HCT116 (cell line): ENCODE data around the gene FALEC. TPM values are rescaled to one million over a fixed set of nuclear protein-coding genes. Genes with fewer than 3 reads are reported as not detected.

Experiments
- ATAC-seq: fragments of 200-7000 bp; cut with Tn5 transposase; 2 replicates; pipeline ENCODE4 v1.9.1; 2020; ENCODE audit warnings: mild to moderate bottlenecking, moderate library complexity
- BruUV-seq: library from RNA; stranded (reverse); fragments of 400-500 nt; replicated peaks from 2 replicates; lab custom pipeline; 2021; lab: Mats Ljungman, UMichigan
- CTCF ChIA-PET: fragments of 300-600 bp; sonication (Branson Sonifier 250); formaldehyde crosslinking; loops from one replicate; lab custom pipeline; 2021; ENCODE audit warnings: antibody characterized with exemption; lab: Charles Lee
- POLR2A ChIA-PET: fragments of 300-600, 350-600 bp; sonication (Branson Sonifier 250); formaldehyde crosslinking; loops from one replicate; lab custom pipeline; 2021; ENCODE audit warnings: antibody characterized with exemption; lab: Charles Lee
- RAD21 ChIA-PET, 2 experiments: fragments of 300-600 bp; sonication (Branson Sonifier 250); formaldehyde crosslinking; loops; one replicate each; lab custom pipeline; 2023; ENCODE audit warnings: low total read pairs in 2 of 2; ENCODE audit not compliant: uncharacterized antibody in 2 of 2, unreplicated experiment in 2 of 2, low non-redundant PET in 1 of 2; lab: Charles Lee
- DNase-seq: peaks from one replicate; pipeline ENCODE4 v3.0.0-alpha.2; 2010; ENCODE audit warnings: low read depth, low spot score
- H2AFZ ChIP-seq: fragments of 200-600 bp; shearing (Covaris generic), sonication (generic); 2 replicates; pipeline ENCODE4 v1.6.1; 2017; ENCODE audit warnings: low read depth, mixed run types, mixed read lengths, antibody characterized with exemption, low read length; ENCODE audit not compliant: poor library complexity, severe bottlenecking
- H3K27ac ChIP-seq: 2 replicates; pipeline ENCODE4 v1.5.1; 2012; ENCODE audit warnings: low read depth, low read length
- H3K27me3 ChIP-seq: fragments of 200-600 bp; sonication (generic); 2 replicates; pipeline ENCODE4 v1.6.1; 2016; ENCODE audit warnings: mixed run types, low read length, mixed read lengths; ENCODE audit not compliant: insufficient read depth
- H3K36me3 ChIP-seq, 2 experiments: fragments of 200-500 bp in 1 of 2; fragments of 200-600 bp in 1 of 2; sonication (Bioruptor generic) in 1 of 2; sonication (generic) in 1 of 2; 2 replicates each; pipeline versions ENCODE4 v1.5.1 to v1.6.1; 2014 to 2016; ENCODE audit warnings: low read length in 2 of 2, inconsistent platforms in 1 of 2, mixed read lengths in 1 of 2, mixed run types in 1 of 2; ENCODE audit not compliant: insufficient read depth in 2 of 2, control insufficient read depth in 1 of 2
- H3K4me1 ChIP-seq, 2 experiments: fragments of 200-600 bp in 1 of 2; sonication (generic) in 1 of 2; 2 replicates each; pipeline versions ENCODE4 v1.5.1 to v1.6.1; 2012 to 2017; ENCODE audit warnings: low read length in 2 of 2, inconsistent platforms in 1 of 2, mild to moderate bottlenecking in 1 of 2, mixed read lengths in 1 of 2, mixed run types in 1 of 2, moderate library complexity in 1 of 2; ENCODE audit not compliant: insufficient read depth in 2 of 2, control insufficient read depth in 1 of 2
- H3K4me2 ChIP-seq: fragments of 200-600 bp; sonication (generic); 2 replicates; pipeline ENCODE4 v1.6.1; 2017; ENCODE audit warnings: mixed run types, low read length, mixed read lengths
- H3K4me3 ChIP-seq, 2 experiments: fragments of 200-600 bp in 1 of 2; sonication (generic) in 1 of 2; replicated peaks in 1 of 2; 2 replicates each; pipeline ENCODE4 v1.5.1; 2011 to 2016; ENCODE audit warnings: low read length in 2 of 2, control low read depth in 1 of 2, low read depth in 1 of 2, mild to moderate bottlenecking in 1 of 2, mixed read lengths in 1 of 2, mixed run types in 1 of 2
- H3K79me2 ChIP-seq: fragments of 200-600 bp; sonication (generic); 2 replicates; pipeline ENCODE4 v1.6.1; 2017; ENCODE audit warnings: mild to moderate bottlenecking, mixed run types, low read length, moderate library complexity, mixed read lengths; ENCODE audit not compliant: insufficient read depth
- H3K9ac ChIP-seq: fragments of 200-600 bp; sonication (generic); 2 replicates; pipeline ENCODE4 v1.6.1; 2016; ENCODE audit warnings: low read length, mixed read lengths
- H3K9me2 ChIP-seq: fragments of 200-600 bp; sonication (generic), shearing (Covaris generic); 2 replicates; pipeline ENCODE4 v1.6.1; 2017; ENCODE audit warnings: mixed run types, mild to moderate bottlenecking, moderate library complexity; ENCODE audit not compliant: insufficient read depth
- H3K9me3 ChIP-seq, 2 experiments: fragments of 200-500 bp in 1 of 2; fragments of 200-600 bp in 1 of 2; sonication (Bioruptor generic) in 1 of 2; sonication (generic) in 1 of 2; 2 replicates each; pipeline ENCODE4 v1.6.1; 2014 to 2017; ENCODE audit warnings: low read length in 2 of 2, mixed read lengths in 2 of 2, inconsistent platforms in 1 of 2, low read depth in 1 of 2, mild to moderate bottlenecking in 1 of 2, mixed run types in 1 of 2, moderate library complexity in 1 of 2; ENCODE audit not compliant: control insufficient read depth in 1 of 2, insufficient read depth in 1 of 2
- H4K20me1 ChIP-seq: fragments of 200-600 bp; sonication (generic), shearing (Covaris generic); 2 replicates; pipeline ENCODE4 v1.6.1; 2017; ENCODE audit warnings: mixed run types, mild to moderate bottlenecking, moderate library complexity; ENCODE audit not compliant: insufficient read depth
- CBX3 ChIP-seq: IDR thresholded peaks from 2 replicates; pipeline ENCODE4 v1.6.1; 2012; ENCODE audit warnings: low read depth
- ELF1 ChIP-seq: IDR thresholded peaks from 2 replicates; pipeline ENCODE4 v1.6.1; 2012; ENCODE audit warnings: low read depth, borderline replicate concordance
- EZH2 ChIP-seq: fragments of 200-600 bp; sonication (generic); IDR thresholded peaks from 2 replicates; pipeline ENCODE4 v1.6.1; 2017; ENCODE audit warnings: antibody characterized with exemption, mixed run types
- EZH2phosphoT487 ChIP-seq: fragments of 200-600 bp; IDR thresholded peaks from 2 replicates; pipeline ENCODE4 v1.6.1; 2018; ENCODE audit warnings: antibody characterized with exemption, borderline replicate concordance
- POLR2A ChIP-seq: IDR thresholded peaks from 2 replicates; pipeline ENCODE4 v1.7.0; 2011; ENCODE audit warnings: borderline replicate concordance; ENCODE audit not compliant: insufficient read depth, insufficient read length; ENCODE audit errors: extremely low read depth
- POLR2AphosphoS5 ChIP-seq: IDR thresholded peaks from 2 replicates; pipeline ENCODE4 v1.6.1; 2011; ENCODE audit warnings: mild to moderate bottlenecking, low read depth, low read length, moderate library complexity
- RAD21 ChIP-seq: IDR thresholded peaks from 2 replicates; pipeline ENCODE4 v1.6.1; 2012; ENCODE audit warnings: low read depth, mild to moderate bottlenecking
- SIN3A ChIP-seq: IDR thresholded peaks from 2 replicates; pipeline ENCODE4 v1.6.1; 2012; ENCODE audit warnings: low read depth
- SP1 ChIP-seq: IDR thresholded peaks from 2 replicates; pipeline ENCODE4 v1.6.1; 2012; ENCODE audit warnings: low read depth
- TCF7L2 ChIP-seq: IDR thresholded peaks from 2 replicates; pipeline ENCODE4 v1.7.0; 2011; ENCODE audit warnings: borderline replicate concordance, inconsistent platforms; ENCODE audit not compliant: insufficient read depth, insufficient read length; ENCODE audit errors: extremely low read depth
- YY1 ChIP-seq: IDR thresholded peaks from 2 replicates; pipeline ENCODE4 v1.6.1; 2011; ENCODE audit warnings: low read length, low read depth, moderate library complexity, mild to moderate bottlenecking; ENCODE audit not compliant: insufficient replicate concordance; ENCODE audit errors: extremely low read depth
- ZFX ChIP-seq: fragments of 450-650 bp; IDR thresholded peaks from 2 replicates; pipeline ENCODE4 v1.6.1; 2017
- ZNF274 ChIP-seq: fragments of 200-500 bp; sonication (Bioruptor generic); IDR thresholded peaks from 2 replicates; pipeline ENCODE4 v1.6.1; 2014; ENCODE audit warnings: mild to moderate bottlenecking, low read depth, low read length, inconsistent platforms
- intact Hi-C: fragments of 100-400 bp; cut with micrococcal nuclease; formaldehyde crosslinking; loops from 2 replicates; pipeline ENCODE4 v1.10.0; 2022
- total RNA-seq: library from RNA; stranded (reverse); gene quantifications from one replicate; pipeline ENCODE4 v1.2.1, GENCODE V29; 2021; ENCODE audit not compliant: unreplicated experiment
- TF ChIP-seq, protein P1 (sequence below): IDR thresholded peaks from 2 replicates; pipeline ENCODE4 v1.6.1; 2012
- TF ChIP-seq, protein P2 (sequence below): IDR thresholded peaks from 2 replicates; pipeline ENCODE4 v1.6.1; 2012
- TF ChIP-seq, protein P3 (sequence below), 3 experiments: fragments of 200-600 bp in 1 of 3; sonication (generic) in 1 of 3; IDR thresholded peaks in 2 of 3; conservative IDR thresholded peaks in 1 of 3; 2 replicates each; pipeline ENCODE4 v1.5.1; 2012 to 2017; ENCODE audit warnings: low read depth in 2 of 3, low read length in 2 of 3, antibody characterized with exemption in 1 of 3, borderline replicate concordance in 1 of 3, control low read depth in 1 of 3, mild to moderate bottlenecking in 1 of 3, mixed read lengths in 1 of 3, mixed run types in 1 of 3, moderate library complexity in 1 of 3; ENCODE audit not compliant: insufficient read depth in 1 of 3

Gene FALEC
- total RNA-seq, 1 experiment from 2014 or later, result 0.59 TPM

DNA sequence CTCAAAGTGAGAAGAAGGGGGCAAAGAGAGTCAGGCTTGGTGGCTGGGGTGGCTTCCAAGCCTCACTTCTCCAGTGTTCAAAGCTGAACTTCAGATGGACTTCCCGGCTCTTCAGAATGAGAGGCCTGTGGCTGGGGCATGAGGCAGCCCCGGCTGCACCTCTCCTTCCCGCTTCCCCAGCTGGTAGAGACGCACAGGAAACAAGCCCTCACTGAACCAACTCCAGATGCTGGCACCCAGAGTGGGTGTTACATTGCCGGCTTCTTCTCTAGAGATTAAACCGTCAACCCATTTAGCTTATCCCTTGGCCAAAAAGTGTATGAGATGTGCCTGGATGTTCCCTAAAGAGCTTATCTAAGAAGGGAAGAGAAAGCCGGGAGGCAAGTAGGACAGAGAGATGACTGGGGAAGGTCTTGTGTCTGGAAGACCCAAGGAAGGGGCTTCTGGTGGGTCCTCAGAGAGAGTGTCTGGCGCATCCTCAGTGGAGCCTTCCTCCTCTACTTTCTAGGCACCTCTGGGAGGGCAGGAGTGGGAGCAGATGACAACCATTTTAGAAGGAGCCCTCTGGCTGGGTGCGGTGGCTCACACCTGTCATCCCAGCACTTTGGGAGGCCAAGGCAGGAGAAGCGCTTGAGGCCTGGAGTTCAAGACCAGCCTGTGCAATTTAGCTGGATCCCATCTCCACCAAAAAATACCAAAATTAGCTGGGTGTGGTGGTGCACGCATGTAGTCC is 35.7 kb downstream of the FALEC start:
- intact Hi-C loops, result no loop called here
- no peak for ATAC-seq
- peaks cover 10 to 30% of the 10 kb centered on the region in 2 experiments; a peak in 3 of 4 replicates for H3K4me1 ChIP-seq
- no TSS peak for BruUV-seq
- no peak overlapping the region for H2AFZ ChIP-seq
- H3K79me2 ChIP-seq, result no peaks in the 10 kb centered on the region
- ChIA-PET POLR2A (interaction anchor here (1.1 kb wide), 1 partner anchor 28 kb away, joined by 3 read pairs; the partner anchor contains the start of gene MCL1), RAD21 (no interaction called here), CTCF (interaction anchor here (1.2 to 2.5 kb wide), 2 partner anchors 9 to 19 kb away, joined by 6 to 29 read pairs; no protein-coding TSS in a partner anchor)
- no peak overlapping the region for H3K4me2 ChIP-seq
- TF ChIP-seq EZH2, result no peak
- no peak for TF ChIP-seq EZH2phosphoT487
- TF ChIP-seq POLR2A, result no peak
- TF ChIP-seq ZNF274, result no peak
- TF ChIP-seq, protein P1, sequence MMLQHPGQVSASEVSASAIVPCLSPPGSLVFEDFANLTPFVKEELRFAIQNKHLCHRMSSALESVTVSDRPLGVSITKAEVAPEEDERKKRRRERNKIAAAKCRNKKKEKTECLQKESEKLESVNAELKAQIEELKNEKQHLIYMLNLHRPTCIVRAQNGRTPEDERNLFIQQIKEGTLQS, result no peak
- TF ChIP-seq, protein P2, sequence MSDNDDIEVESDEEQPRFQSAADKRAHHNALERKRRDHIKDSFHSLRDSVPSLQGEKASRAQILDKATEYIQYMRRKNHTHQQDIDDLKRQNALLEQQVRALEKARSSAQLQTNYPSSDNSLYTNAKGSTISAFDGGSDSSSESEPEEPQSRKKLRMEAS, result no peak
- TF ChIP-seq ELF1, result no peak
- no peak for TF ChIP-seq CBX3
- no peak for TF ChIP-seq ZFX
- TF ChIP-seq YY1, result no peak
- TF ChIP-seq SIN3A, result no peak
- TF ChIP-seq, protein P3, sequence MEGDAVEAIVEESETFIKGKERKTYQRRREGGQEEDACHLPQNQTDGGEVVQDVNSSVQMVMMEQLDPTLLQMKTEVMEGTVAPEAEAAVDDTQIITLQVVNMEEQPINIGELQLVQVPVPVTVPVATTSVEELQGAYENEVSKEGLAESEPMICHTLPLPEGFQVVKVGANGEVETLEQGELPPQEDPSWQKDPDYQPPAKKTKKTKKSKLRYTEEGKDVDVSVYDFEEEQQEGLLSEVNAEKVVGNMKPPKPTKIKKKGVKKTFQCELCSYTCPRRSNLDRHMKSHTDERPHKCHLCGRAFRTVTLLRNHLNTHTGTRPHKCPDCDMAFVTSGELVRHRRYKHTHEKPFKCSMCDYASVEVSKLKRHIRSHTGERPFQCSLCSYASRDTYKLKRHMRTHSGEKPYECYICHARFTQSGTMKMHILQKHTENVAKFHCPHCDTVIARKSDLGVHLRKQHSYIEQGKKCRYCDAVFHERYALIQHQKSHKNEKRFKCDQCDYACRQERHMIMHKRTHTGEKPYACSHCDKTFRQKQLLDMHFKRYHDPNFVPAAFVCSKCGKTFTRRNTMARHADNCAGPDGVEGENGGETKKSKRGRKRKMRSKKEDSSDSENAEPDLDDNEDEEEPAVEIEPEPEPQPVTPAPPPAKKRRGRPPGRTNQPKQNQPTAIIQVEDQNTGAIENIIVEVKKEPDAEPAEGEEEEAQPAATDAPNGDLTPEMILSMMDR (IDR thresholded peaks at IDR 0.05 in 2 of 3, conservative IDR thresholded peaks at IDR 0.05 in 1 of 3; ENCODE audit: borderline replicate concordance in 1 of 3, insufficient read depth in 1 of 3, low read depth in 2 of 3, low read length in 2 of 3), result no peak
- TF ChIP-seq POLR2AphosphoS5, result no peak
- no peak for TF ChIP-seq SP1
- TF ChIP-seq RAD21, result no peak
- TF ChIP-seq TCF7L2, result no peak
- no peaks in the 10 kb centered on the region for H3K27me3 ChIP-seq
- no peaks in the 10 kb centered on the region for H3K36me3 ChIP-seq
- no peaks in the 10 kb centered on the region for H4K20me1 ChIP-seq
- no peaks in the 10 kb centered on the region for H3K9me3 ChIP-seq
- no peak overlapping the region for H3K9ac ChIP-seq
- DNase-seq, result no peak
- H3K27ac ChIP-seq, result no peak overlapping the region
- no peaks in the 10 kb centered on the region for H3K9me2 ChIP-seq
- H3K4me3 ChIP-seq, result no peak overlapping the region
